CD4-positive, alpha-beta memory T cell (primary cell): ENCODE results near the gene FSCB. TPM values are rescaled to one million over a fixed set of nuclear protein-coding genes. Genes with fewer than 3 reads are reported as not detected.

Source experiments
- CTCF ChIA-PET: fragments of 350-600 bp; sonication (Branson Sonifier 250); formaldehyde crosslinking; loops from one replicate; lab custom pipeline; 2021; ENCODE audit warnings: inconsistent platforms; ENCODE audit not compliant: partially characterized antibody; lab: Charles Lee
- POLR2A ChIA-PET: fragments of 350-600 bp; sonication (Branson Sonifier 250); formaldehyde crosslinking; loops from one replicate; lab custom pipeline; 2021; ENCODE audit not compliant: partially characterized antibody; lab: Charles Lee
- DNase-seq, 5 donors: peaks; one replicate each; pipeline versions ENCODE4 v3.0.0 to v3.0.0-alpha.2; 2020 to 2022; ENCODE audit warnings: mixed read lengths in 1 of 5
- H3K27ac ChIP-seq: one replicate; pipeline ENCODE4 v1.7.0; 2013; ENCODE audit warnings: low read depth, low read length
- H3K27me3 ChIP-seq: 2 replicates; pipeline ENCODE4 v1.7.0; 2013; ENCODE audit warnings: mild to moderate bottlenecking, low read length, moderate library complexity; ENCODE audit not compliant: insufficient read depth
- H3K36me3 ChIP-seq: 2 replicates; pipeline ENCODE4 v1.7.0; 2013; ENCODE audit warnings: mild to moderate bottlenecking, low read length, moderate library complexity; ENCODE audit not compliant: insufficient read depth
- H3K4me1 ChIP-seq: 2 replicates; pipeline ENCODE4 v1.7.0; 2013; ENCODE audit warnings: mild to moderate bottlenecking, low read length, moderate library complexity; ENCODE audit not compliant: insufficient read depth
- H3K4me3 ChIP-seq, 2 donors: one replicate each; pipeline ENCODE4 v1.7.0; 2013; ENCODE audit warnings: low read length in 2 of 2, mild to moderate bottlenecking in 1 of 2
- H3K9me3 ChIP-seq, 2 donors: one replicate each; pipeline ENCODE4 v1.7.0; 2013; ENCODE audit warnings: low read length in 2 of 2, control low read depth in 1 of 2; ENCODE audit not compliant: control insufficient read depth in 1 of 2
- H3K27ac Mint-ChIP-seq, 7 donors: one replicate each; pipeline ENCODE4 v1.8.0; 2020 to 2021; ENCODE audit warnings: mixed read lengths in 7 of 7, mild to moderate bottlenecking in 6 of 7, inconsistent platforms in 3 of 7, moderate library complexity in 3 of 7
- H3K27me3 Mint-ChIP-seq, 2 donors: one replicate each; pipeline ENCODE4 v1.8.0; 2020 to 2021; ENCODE audit warnings: mixed read lengths in 2 of 2
- H3K36me3 Mint-ChIP-seq, 2 donors: one replicate each; pipeline ENCODE4 v1.8.0; 2020 to 2021; ENCODE audit warnings: mixed read lengths in 2 of 2, inconsistent platforms in 1 of 2, mild to moderate bottlenecking in 1 of 2
- H3K4me1 Mint-ChIP-seq, 4 donors: one replicate each; pipeline ENCODE4 v1.8.0; 2020 to 2021; ENCODE audit warnings: mixed read lengths in 4 of 4, mild to moderate bottlenecking in 1 of 4
- H3K4me3 Mint-ChIP-seq, 8 donors: one replicate each; pipeline ENCODE4 v1.8.0; 2020 to 2021; ENCODE audit warnings: mixed read lengths in 8 of 8, mild to moderate bottlenecking in 7 of 8, moderate library complexity in 6 of 8, inconsistent platforms in 3 of 8
- H3K9me3 Mint-ChIP-seq, 8 donors: one replicate each; pipeline ENCODE4 v1.8.0; 2020 to 2021; ENCODE audit warnings: mixed read lengths in 8 of 8, mild to moderate bottlenecking in 5 of 8, inconsistent platforms in 3 of 8, moderate library complexity in 1 of 8
- intact Hi-C: fragments of 100-400 bp; cut with micrococcal nuclease; formaldehyde crosslinking; loops from one replicate; pipeline ENCODE4 v1.15.1; 2023
- polyA plus RNA-seq, 2 donors: library from polyadenylated mRNA; unstranded; fragments of 300-500 nt; fragmentation: Illumina TruSeq; gene quantifications; one replicate each; pipeline ENCODE4 v1.2.3, GENCODE V29; 2021
- total RNA-seq, 2 experiments: library from RNA; stranded (reverse); gene quantifications; one replicate each; pipeline ENCODE4 v1.2.3, GENCODE V29; 2021

Gene FSCB
- total and polyA plus RNA-seq, 4 experiments from 2014 or later, result not detected

- no peaks in the 10 kb centered on the region for H3K4me1 Mint-ChIP-seq
- intact Hi-C loops, result no loop called here
- POLR2A ChIA-PET, result no interaction called here
Measured at GRCh38 chr14:44508834-44509233, 1.8 kb upstream of the FSCB start.

GRCh38 chr14:44505588-44505987 lies 1.5 kb downstream of the FSCB start:
- Histone ChIP-seq H3K27ac (no peak overlapping the region), H3K4me1 (no peaks in the 10 kb centered on the region), H3K4me3 (no peak overlapping the region), H3K36me3 (no peaks in the 10 kb centered on the region), H3K9me3 (no peaks in the 10 kb centered on the region), H3K27me3 (no peaks in the 10 kb centered on the region)
- no peak overlapping the region for H3K4me3 Mint-ChIP-seq
- H3K27me3 Mint-ChIP-seq, result no peaks in the 10 kb centered on the region
- DNase-seq, result no peak
- peaks cover 1 to 16% (median 3%) of the 10 kb centered on the region in 8 donors for H3K9me3 Mint-ChIP-seq
- intact Hi-C loops, result no loop called here
- H3K27ac Mint-ChIP-seq, result no peak overlapping the region
- ChIA-PET CTCF (no interaction called here), POLR2A (no interaction called here)
- H3K4me1 Mint-ChIP-seq, result no peaks in the 10 kb centered on the region
- no peaks in the 10 kb centered on the region for H3K36me3 Mint-ChIP-seq

More at GRCh38 chr14:44508834-44509233, 1.8 kb upstream of the FSCB start:
- Histone ChIP-seq H3K4me3 (no peak overlapping the region), H3K27me3 (no peaks in the 10 kb centered on the region), H3K36me3 (no peaks in the 10 kb centered on the region), H3K27ac (no peak overlapping the region), H3K4me1 (no peaks in the 10 kb centered on the region), H3K9me3 (no peaks in the 10 kb centered on the region)
- CTCF ChIA-PET, result no interaction called here
- H3K4me3 Mint-ChIP-seq, result no peak overlapping the region
- H3K9me3 Mint-ChIP-seq, result peaks cover 2 to 21% (median 5%) of the 10 kb centered on the region in 8 donors
- no peaks in the 10 kb centered on the region for H3K27me3 Mint-ChIP-seq
- H3K27ac Mint-ChIP-seq, result no peak overlapping the region
- H3K36me3 Mint-ChIP-seq, result no peaks in the 10 kb centered on the region
- no peak for DNase-seq

- intact Hi-C loops, result no loop called here
- H3K36me3 Mint-ChIP-seq, result no peaks in the 10 kb centered on the region
- H3K9me3 ChIP-seq, result no peaks in the 10 kb centered on the region
- H3K9me3 Mint-ChIP-seq, result peaks cover 0 to 14% (median 1%) of the 10 kb centered on the region in 8 donors
- H3K36me3 ChIP-seq, result no peaks in the 10 kb centered on the region
- H3K27me3 ChIP-seq, result no peaks in the 10 kb centered on the region
- ChIA-PET POLR2A (no interaction called here), CTCF (no interaction called here)
- no peak overlapping the region for H3K27ac ChIP-seq
- DNase-seq, result no peak
- no peak overlapping the region for H3K27ac Mint-ChIP-seq
- H3K4me1 ChIP-seq, result no peaks in the 10 kb centered on the region
- no peaks in the 10 kb centered on the region for H3K4me1 Mint-ChIP-seq
- H3K27me3 Mint-ChIP-seq, result peaks cover 0 to 3% of the 10 kb centered on the region in 2 donors
- H3K4me3 Mint-ChIP-seq, result no peak overlapping the region
- H3K4me3 ChIP-seq, result no peak overlapping the region
Measured at GRCh38 chr14:44497148-44497547, 9.9 kb downstream of the FSCB start.

- intact Hi-C loops, result no loop called here
- H3K27ac ChIP-seq, result no peak overlapping the region
- no peak overlapping the region for H3K27ac Mint-ChIP-seq
- ChIA-PET POLR2A (no interaction called here), CTCF (no interaction called here)
- no peaks in the 10 kb centered on the region for H3K4me1 ChIP-seq
- no peak overlapping the region for H3K4me3 Mint-ChIP-seq
- H3K9me3 ChIP-seq, result no peaks in the 10 kb centered on the region
- no peaks in the 10 kb centered on the region for H3K27me3 ChIP-seq
- no peak overlapping the region for H3K4me3 ChIP-seq
- H3K27me3 Mint-ChIP-seq, result no peaks in the 10 kb centered on the region
- H3K36me3 ChIP-seq, result no peaks in the 10 kb centered on the region
- DNase-seq, result no peak
- H3K36me3 Mint-ChIP-seq, result no peaks in the 10 kb centered on the region
- H3K9me3 Mint-ChIP-seq, result peaks cover 0 to 11% (median 0%) of the 10 kb centered on the region in 8 donors
- H3K4me1 Mint-ChIP-seq, result no peaks in the 10 kb centered on the region
Measured at GRCh38 chr14:44494137-44494536, 12.9 kb downstream of the FSCB start.

- Histone ChIP-seq H3K36me3 (no peaks in the 10 kb centered on the region), H3K4me3 (no peak overlapping the region), H3K27ac (no peak overlapping the region), H3K4me1 (no peaks in the 10 kb centered on the region), H3K27me3 (no peaks in the 10 kb centered on the region), H3K9me3 (no peaks in the 10 kb centered on the region)
- no peak for DNase-seq
- H3K4me3 Mint-ChIP-seq, result no peak overlapping the region
- H3K4me1 Mint-ChIP-seq, result no peaks in the 10 kb centered on the region
- no peaks in the 10 kb centered on the region for H3K27me3 Mint-ChIP-seq
- ChIA-PET POLR2A (no interaction called here), CTCF (no interaction called here)
- H3K9me3 Mint-ChIP-seq, result peaks cover 0 to 21% (median 3%) of the 10 kb centered on the region in 8 donors
- no peaks in the 10 kb centered on the region for H3K36me3 Mint-ChIP-seq
- intact Hi-C loops, result no loop called here
- no peak overlapping the region for H3K27ac Mint-ChIP-seq
Measured at GRCh38 chr14:44490966-44491365, 16.1 kb downstream of the FSCB start.

GRCh38 chr14:44477953-44478352 lies 29.1 kb downstream of the FSCB start:
- ChIA-PET CTCF (no interaction called here), POLR2A (no interaction called here)
- no peak overlapping the region for H3K4me3 ChIP-seq
- H3K4me1 Mint-ChIP-seq, result no peaks in the 10 kb centered on the region
- no peaks in the 10 kb centered on the region for H3K9me3 ChIP-seq
- DNase-seq, result no peak
- peaks cover 0 to 19% (median 4%) of the 10 kb centered on the region in 8 donors for H3K9me3 Mint-ChIP-seq
- H3K27ac Mint-ChIP-seq, result no peak overlapping the region
- H3K36me3 ChIP-seq, result no peaks in the 10 kb centered on the region
- H3K36me3 Mint-ChIP-seq, result no peaks in the 10 kb centered on the region
- H3K4me1 ChIP-seq, result no peaks in the 10 kb centered on the region
- no peaks in the 10 kb centered on the region for H3K27me3 ChIP-seq
- no peak overlapping the region for H3K27ac ChIP-seq
- no peaks in the 10 kb centered on the region for H3K27me3 Mint-ChIP-seq
- H3K4me3 Mint-ChIP-seq, result no peak overlapping the region
- intact Hi-C loops, result no loop called here

- no peak for DNase-seq
- Histone ChIP-seq H3K27ac (no peak overlapping the region), H3K4me3 (no peak overlapping the region), H3K9me3 (no peaks in the 10 kb centered on the region), H3K27me3 (no peaks in the 10 kb centered on the region), H3K36me3 (no peaks in the 10 kb centered on the region), H3K4me1 (no peaks in the 10 kb centered on the region)
- no peaks in the 10 kb centered on the region for H3K27me3 Mint-ChIP-seq
- H3K4me1 Mint-ChIP-seq, result no peaks in the 10 kb centered on the region
- CTCF ChIA-PET, result no interaction called here
- H3K9me3 Mint-ChIP-seq, result peaks cover 0 to 5% (median 2%) of the 10 kb centered on the region in 8 donors
- POLR2A ChIA-PET, result no interaction called here
- no peak overlapping the region for H3K27ac Mint-ChIP-seq
- intact Hi-C loops, result no loop called here
- no peaks in the 10 kb centered on the region for H3K36me3 Mint-ChIP-seq
- H3K4me3 Mint-ChIP-seq, result no peak overlapping the region
Measured at GRCh38 chr14:44468771-44469170, 38.3 kb downstream of the FSCB start.
